Panc1 (cell line): ENCODE data around the gene TLDC2.

ENCODE experiments used
- CTCF ChIP-seq: fragments of 450-650 bp; IDR thresholded peaks from 2 replicates; pipeline ENCODE4 v1.5.1; 2017; ENCODE audit warnings: mild to moderate bottlenecking
- POLR2AphosphoS5 ChIP-seq: IDR thresholded peaks from 2 replicates; pipeline ENCODE4 v1.6.1; 2012; ENCODE audit warnings: mild to moderate bottlenecking, low read depth, low read length, moderate library complexity
- REST ChIP-seq, 2 experiments: IDR thresholded peaks; 2 replicates each; pipeline ENCODE4 v1.6.1; 2011 to 2012; ENCODE audit warnings: low read depth in 2 of 2, control low read depth in 1 of 2, low read length in 1 of 2, mild to moderate bottlenecking in 1 of 2, moderate library complexity in 1 of 2; ENCODE audit not compliant: insufficient read depth in 1 of 2
- SIN3A ChIP-seq: IDR thresholded peaks from 2 replicates; pipeline ENCODE4 v1.6.1; 2012; ENCODE audit warnings: low read depth, mild to moderate bottlenecking, low read length, moderate library complexity, borderline replicate concordance; ENCODE audit not compliant: insufficient read depth
- TCF7L2 ChIP-seq: IDR thresholded peaks from 2 replicates; pipeline ENCODE4 v1.6.1; 2011; ENCODE audit warnings: mild to moderate bottlenecking, low read depth, low read length, inconsistent platforms

- TF ChIP-seq CTCF (no peak), POLR2AphosphoS5 (no peak), SIN3A (no peak), TCF7L2 (no peak), REST (IDR thresholded peaks at IDR 0.05; ENCODE audit: insufficient read depth in 1 of 2, low read depth in 2 of 2, low read length in 1 of 2) (no peak)
These were observed 49.3 kb downstream of the TLDC2 start for GRCh38 chr20:36925234-36925633.
